GM12878 (cell line): ENCODE measurements around the gene DMAC1. TPM values are rescaled to one million over a fixed set of nuclear protein-coding genes. Genes with fewer than 3 reads are reported as not detected.

Source experiments
- CHD4 ChIP-seq: fragments of 200-600 bp; sonication (generic); IDR thresholded peaks from 2 replicates; pipeline ENCODE4 v1.6.1; 2016; ENCODE audit warnings: mild to moderate bottlenecking
- EED ChIP-seq: sonication (generic); IDR thresholded peaks from 2 replicates; pipeline ENCODE4 v1.6.1; 2016; ENCODE audit warnings: antibody characterized with exemption, low read depth
- EP300 ChIP-seq, 2 experiments: fragments of 150-350 bp in 1 of 2; IDR thresholded peaks; 2 replicates each; pipeline ENCODE4 v1.6.1; 2011 to 2012; ENCODE audit warnings: low read depth in 2 of 2, low read length in 2 of 2, borderline replicate concordance in 1 of 2, improper control_type of control experiment in 1 of 2, inconsistent platforms in 1 of 2; ENCODE audit not compliant: control insufficient read depth in 1 of 2
- EZH2 ChIP-seq: IDR thresholded peaks from 2 replicates; pipeline ENCODE4 v1.6.1; 2012; ENCODE audit warnings: low read depth, mild to moderate bottlenecking, control low read depth, inconsistent platforms, low read length, borderline replicate concordance; ENCODE audit not compliant: control insufficient read depth
- HDAC6 ChIP-seq: fragments of 200-600 bp; sonication (generic); IDR thresholded peaks from one replicate; pipeline ENCODE4 v1.8.0; 2017; ENCODE audit warnings: antibody characterized with exemption; ENCODE audit not compliant: unreplicated experiment
- HSF1 ChIP-seq: fragments of 150-350 bp; IDR thresholded peaks from 2 replicates; pipeline ENCODE4 v1.6.1; 2014; ENCODE audit warnings: mild to moderate bottlenecking, low read depth, low read length
- MAX ChIP-seq: IDR thresholded peaks from 2 replicates; pipeline ENCODE4 v1.6.1; 2012; ENCODE audit warnings: low read depth, low read length, improper control_type of control experiment
- MLLT1 ChIP-seq: fragments of 450-650 bp; IDR thresholded peaks from 2 replicates; pipeline ENCODE4 v1.6.1; 2016; ENCODE audit warnings: mild to moderate bottlenecking
- PBX3 ChIP-seq: IDR thresholded peaks from 2 replicates; pipeline ENCODE4 v1.6.1; 2011; ENCODE audit warnings: mild to moderate bottlenecking, low read depth, low read length, moderate library complexity; ENCODE audit not compliant: insufficient replicate concordance
- POU2F2 ChIP-seq: IDR thresholded peaks from 3 replicates; pipeline ENCODE4 v1.6.1; 2011; ENCODE audit warnings: low read depth, mild to moderate bottlenecking, low read length, borderline replicate concordance
- SREBF1 ChIP-seq: IDR thresholded peaks from 2 replicates; pipeline ENCODE4 v1.6.1; 2012; ENCODE audit warnings: mild to moderate bottlenecking, low read length
- SUZ12 ChIP-seq: fragments of 200-600 bp; sonication (generic); IDR thresholded peaks from one replicate; pipeline ENCODE4 v1.6.1; 2018; ENCODE audit warnings: antibody characterized with exemption, mild to moderate bottlenecking; ENCODE audit not compliant: unreplicated experiment
- TBL1XR1 ChIP-seq: IDR thresholded peaks from 2 replicates; pipeline ENCODE4 v1.6.1; 2012; ENCODE audit warnings: low read depth, low read length, improper control_type of control experiment
- TCF3 ChIP-seq: IDR thresholded peaks from 2 replicates; pipeline ENCODE4 v1.6.1; 2012; ENCODE audit warnings: low read depth, mild to moderate bottlenecking, low read length, borderline replicate concordance; ENCODE audit not compliant: insufficient read depth
- YY1 ChIP-seq: IDR thresholded peaks from 2 replicates; pipeline ENCODE4 v1.6.1; 2011; ENCODE audit warnings: low read depth, mild to moderate bottlenecking, low read length
- ZNF24 ChIP-seq: fragments of 450-650 bp; IDR thresholded peaks from 2 replicates; pipeline ENCODE4 v1.6.1; 2017; ENCODE audit warnings: antibody characterized with exemption, mild to moderate bottlenecking
- ZNF622 ChIP-seq: fragments of 450-650 bp; IDR thresholded peaks from 2 replicates; pipeline ENCODE4 v1.6.1; 2017; ENCODE audit warnings: mild to moderate bottlenecking, inconsistent platforms
- ZSCAN29 ChIP-seq: fragments of 450-650 bp; IDR thresholded peaks from 2 replicates; pipeline ENCODE4 v1.6.1; 2017; ENCODE audit warnings: mild to moderate bottlenecking, moderate library complexity
- ZZZ3 ChIP-seq: IDR thresholded peaks from 2 replicates; pipeline ENCODE4 v1.6.1; 2011; ENCODE audit warnings: low read depth; ENCODE audit not compliant: control insufficient read depth, insufficient read length
- polyA plus RNA-seq, 11 experiments: library from polyadenylated mRNA; depleted of rRNA in 4 of 11; unstranded in 6 of 11; stranded (reverse) in 5 of 11; fragments of >200 nt; fragmentation: Nextera tagmentation in 4 of 11; fragmentation: Illumina TruSeq in 1 of 11; extraction: Ambion mirVana in 4 of 11; extraction: Trizol in 1 of 11; gene quantifications; 1 replicate in 1 of 11; 2 replicates in 10 of 11; pipeline versions ENCODE4 v1.2.1 to v1.2.3, GENCODE V29; 2011 to 2016; ENCODE audit warnings: inconsistent platforms in 2 of 11, missing spikeins in 2 of 11, low read depth in 1 of 11
- total RNA-seq, 4 experiments: library from RNA; depleted of rRNA in 3 of 4; stranded (reverse); fragments of >200 nt in 3 of 4; fragmentation: Illumina TruSeq in 1 of 4; extraction: Trizol in 1 of 4; gene quantifications; 2 replicates each; pipeline versions ENCODE4 v1.2.1 to v1.2.3, GENCODE V29; 2013 to 2021
- TF ChIP-seq, protein P1 (sequence below): IDR thresholded peaks from 2 replicates; pipeline ENCODE4 v1.6.1; 2011; ENCODE audit warnings: low read depth, low read length, improper control_type of control experiment, borderline replicate concordance
- TF ChIP-seq, protein P2 (sequence below): fragments of 450-650 bp; formaldehyde crosslinking; IDR thresholded peaks from 2 replicates; pipeline ENCODE4 v1.4.0; 2022; ENCODE audit warnings: mild to moderate bottlenecking, moderate library complexity

DMAC1 gene
- total and polyA plus RNA-seq, 10 of the 15 experiments (the other 5 are each of a cell fraction or from before 2014, with no cell fraction given): 16.0 to 123 (median 44.5) TPM

DNA sequence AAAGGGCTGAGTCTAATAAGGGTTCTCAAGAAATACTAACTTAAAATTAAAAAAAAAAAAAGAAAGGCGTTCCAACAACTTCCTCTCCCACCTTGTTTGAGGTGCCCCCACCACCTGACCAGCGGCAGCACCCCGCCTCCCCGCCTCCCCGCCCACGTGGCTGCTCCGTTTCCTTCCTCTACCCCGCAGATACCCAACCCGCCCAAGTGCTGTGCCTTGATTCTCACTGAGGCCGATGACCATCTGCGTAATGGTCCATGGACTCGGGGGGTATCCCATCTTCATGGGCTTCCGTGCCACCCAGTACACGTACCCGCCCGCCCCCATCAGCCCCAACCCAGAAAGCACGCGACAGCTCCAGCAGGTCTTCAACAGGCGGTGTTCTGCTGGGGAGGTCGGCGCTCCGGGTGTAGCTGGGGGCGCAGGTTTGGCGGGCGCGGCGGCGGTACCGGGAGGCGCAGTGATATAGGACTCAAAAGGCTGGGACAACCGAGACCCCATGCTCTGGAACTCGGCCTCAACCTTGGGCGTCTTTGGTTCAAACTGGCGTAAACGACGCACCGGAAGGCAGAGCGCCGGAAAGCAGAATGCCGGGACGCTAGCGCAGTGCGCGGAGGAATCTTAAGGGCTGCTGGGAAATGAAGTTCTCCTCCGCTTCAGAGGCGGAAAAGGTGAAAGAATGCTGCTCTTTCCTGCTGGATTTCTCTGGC, at the start of gene DMAC1 (continued):
- TF ChIP-seq ZNF24 (no peak), SUZ12 (no peak), TBL1XR1 (no peak), HDAC6 (no peak), ZNF622 (no peak), ZZZ3 (no peak), MAX (peak; percentile 82), PBX3 (no peak), EP300 (IDR thresholded peaks at IDR 0.05; ENCODE audit: borderline replicate concordance in 1 of 2, control insufficient read depth in 1 of 2, low read depth in 2 of 2, low read length in 2 of 2) (no peak), MLLT1 (0 out of 2 replicates have a peak, but pooled peaks have one; percentile 33), CHD4 (no peak), TCF3 (no peak), SREBF1 (no peak), HSF1 (no peak), POU2F2 (no peak), YY1 (0 out of 2 replicates have a peak, but pooled peaks have one; percentile 60), ZSCAN29 (no peak), EZH2 (no peak), EED (no peak)
- TF ChIP-seq, protein P1, sequence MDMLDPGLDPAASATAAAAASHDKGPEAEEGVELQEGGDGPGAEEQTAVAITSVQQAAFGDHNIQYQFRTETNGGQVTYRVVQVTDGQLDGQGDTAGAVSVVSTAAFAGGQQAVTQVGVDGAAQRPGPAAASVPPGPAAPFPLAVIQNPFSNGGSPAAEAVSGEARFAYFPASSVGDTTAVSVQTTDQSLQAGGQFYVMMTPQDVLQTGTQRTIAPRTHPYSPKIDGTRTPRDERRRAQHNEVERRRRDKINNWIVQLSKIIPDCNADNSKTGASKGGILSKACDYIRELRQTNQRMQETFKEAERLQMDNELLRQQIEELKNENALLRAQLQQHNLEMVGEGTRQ: peak; percentile 67
- TF ChIP-seq, protein P2, sequence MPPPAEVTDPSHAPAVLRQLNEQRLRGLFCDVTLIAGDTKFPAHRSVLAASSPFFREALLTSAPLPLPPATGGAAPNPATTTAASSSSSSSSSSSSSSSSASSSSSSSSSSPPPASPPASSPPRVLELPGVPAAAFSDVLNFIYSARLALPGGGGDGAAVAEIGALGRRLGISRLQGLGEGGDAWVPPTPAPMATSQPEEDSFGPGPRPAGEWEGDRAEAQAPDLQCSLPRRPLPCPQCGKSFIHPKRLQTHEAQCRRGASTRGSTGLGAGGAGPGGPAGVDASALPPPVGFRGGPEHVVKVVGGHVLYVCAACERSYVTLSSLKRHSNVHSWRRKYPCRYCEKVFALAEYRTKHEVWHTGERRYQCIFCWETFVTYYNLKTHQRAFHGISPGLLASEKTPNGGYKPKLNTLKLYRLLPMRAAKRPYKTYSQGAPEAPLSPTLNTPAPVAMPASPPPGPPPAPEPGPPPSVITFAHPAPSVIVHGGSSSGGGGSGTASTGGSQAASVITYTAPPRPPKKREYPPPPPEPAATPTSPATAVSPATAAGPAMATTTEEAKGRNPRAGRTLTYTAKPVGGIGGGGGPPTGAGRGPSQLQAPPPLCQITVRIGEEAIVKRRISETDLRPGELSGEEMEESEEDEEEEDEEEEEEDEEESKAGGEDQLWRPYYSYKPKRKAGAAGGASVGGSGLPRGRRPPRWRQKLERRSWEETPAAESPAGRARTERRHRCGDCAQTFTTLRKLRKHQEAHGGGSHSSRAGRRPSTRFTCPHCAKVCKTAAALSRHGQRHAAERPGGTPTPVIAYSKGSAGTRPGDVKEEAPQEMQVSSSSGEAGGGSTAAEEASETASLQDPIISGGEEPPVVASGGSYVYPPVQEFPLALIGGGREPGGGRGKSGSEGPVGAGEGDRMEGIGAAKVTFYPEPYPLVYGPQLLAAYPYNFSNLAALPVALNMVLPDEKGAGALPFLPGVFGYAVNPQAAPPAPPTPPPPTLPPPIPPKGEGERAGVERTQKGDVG (CRISPR knock-in tag): no peak
